ENCODE data around the gene RFPL4AL1. TPM values are rescaled to one million over a fixed set of nuclear protein-coding genes. Genes with fewer than 3 reads are reported as not detected.

The RFPL4AL1 gene
- total RNA-seq, 1 experiment from 2014 or later: not detected

DNA sequence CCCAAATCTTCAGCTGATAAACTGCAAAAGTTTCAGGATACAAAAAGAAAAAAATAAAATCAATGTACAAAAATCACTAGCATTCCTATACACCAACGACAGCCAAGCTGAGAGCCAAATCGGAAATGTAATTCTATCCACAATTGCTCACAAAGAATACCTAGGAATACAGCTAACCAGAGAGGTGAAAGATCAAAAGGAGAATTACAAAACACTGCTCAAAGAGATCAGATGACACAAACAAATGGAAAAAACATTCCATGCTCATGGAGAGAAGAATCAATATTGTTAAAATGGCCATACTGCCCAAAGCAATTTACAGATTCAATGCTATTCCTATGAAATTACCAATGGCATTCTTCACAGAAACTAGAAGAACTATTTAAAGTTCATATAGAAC is 33.4 kb downstream of the RFPL4AL1 start:
- no peak overlapping the region for H3K18ac ChIP-seq (ENCODE audit: insufficient read length, low read depth, low read length)
- H2AFZ ChIP-seq (ENCODE audit: low read length): no peak overlapping the region
- Mint-ChIP-seq H3K4me3 (no peak overlapping the region), H3K4me1 (no peaks in the 10 kb centered on the region), H3K9me3 (peaks cover 90 to 97% of the 10 kb centered on the region in 2 experiments), H3K36me3 (ENCODE audit: insufficient read depth in 1 of 3, low read depth in 3 of 3) (peaks cover 5 to 48% (median 13%) of the 10 kb centered on the region in 3 experiments; a peak in 6 of 7 replicates), H3K27ac (no peak overlapping the region), H3K27me3 (ENCODE audit: low read depth) (peaks cover 4% of the 10 kb centered on the region)
- no peaks in the 10 kb centered on the region for H3K27me3 ChIP-seq (ENCODE audit: insufficient read depth, low read length)
- TF ChIP-seq, protein P1, sequence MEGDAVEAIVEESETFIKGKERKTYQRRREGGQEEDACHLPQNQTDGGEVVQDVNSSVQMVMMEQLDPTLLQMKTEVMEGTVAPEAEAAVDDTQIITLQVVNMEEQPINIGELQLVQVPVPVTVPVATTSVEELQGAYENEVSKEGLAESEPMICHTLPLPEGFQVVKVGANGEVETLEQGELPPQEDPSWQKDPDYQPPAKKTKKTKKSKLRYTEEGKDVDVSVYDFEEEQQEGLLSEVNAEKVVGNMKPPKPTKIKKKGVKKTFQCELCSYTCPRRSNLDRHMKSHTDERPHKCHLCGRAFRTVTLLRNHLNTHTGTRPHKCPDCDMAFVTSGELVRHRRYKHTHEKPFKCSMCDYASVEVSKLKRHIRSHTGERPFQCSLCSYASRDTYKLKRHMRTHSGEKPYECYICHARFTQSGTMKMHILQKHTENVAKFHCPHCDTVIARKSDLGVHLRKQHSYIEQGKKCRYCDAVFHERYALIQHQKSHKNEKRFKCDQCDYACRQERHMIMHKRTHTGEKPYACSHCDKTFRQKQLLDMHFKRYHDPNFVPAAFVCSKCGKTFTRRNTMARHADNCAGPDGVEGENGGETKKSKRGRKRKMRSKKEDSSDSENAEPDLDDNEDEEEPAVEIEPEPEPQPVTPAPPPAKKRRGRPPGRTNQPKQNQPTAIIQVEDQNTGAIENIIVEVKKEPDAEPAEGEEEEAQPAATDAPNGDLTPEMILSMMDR (conservative IDR thresholded peaks at IDR 0.05): no peak
- H3K4ac ChIP-seq (ENCODE audit: low read depth, low read length): no peak overlapping the region
- H2BK15ac ChIP-seq (ENCODE audit: low read depth, low read length): no peak overlapping the region
- no peak overlapping the region for H2BK12ac ChIP-seq (ENCODE audit: insufficient read length, low read depth, low read length)
- no peak overlapping the region for H3K27ac ChIP-seq (ENCODE audit: insufficient read length, low read depth, low read length)
- H3K4me2 ChIP-seq (ENCODE audit: insufficient read depth, insufficient read length, low read length): no peak overlapping the region
- H2BK20ac ChIP-seq (ENCODE audit: low read depth, low read length, poor library complexity, severe bottlenecking): no peak overlapping the region
- no peak overlapping the region for H4K5ac ChIP-seq (ENCODE audit: insufficient read length, low read depth, low read length)
- H4K20me1 ChIP-seq (ENCODE audit: control insufficient read depth, insufficient read depth, insufficient read length): no peaks in the 10 kb centered on the region
- no peak overlapping the region for H4K8ac ChIP-seq (replicated peaks; ENCODE audit: insufficient read length, low read depth, low read length)
- no peak overlapping the region for H3K23ac ChIP-seq (ENCODE audit: insufficient read length, low read depth, low read length)
- no peaks in the 10 kb centered on the region for H3K79me1 ChIP-seq (ENCODE audit: insufficient read depth, low read depth, low read length, poor library complexity, severe bottlenecking)
- peaks cover 96% of the 10 kb centered on the region for H3K9me3 ChIP-seq (ENCODE audit: control insufficient read depth, low read depth, low read length)
- no CpG with 5 or more reads among the region's 2 CpGs for WGBS (ENCODE audit: extremely low coverage, insufficient read length, low lambda C conversion rate)
- H3K9ac ChIP-seq (ENCODE audit: extremely low read depth, insufficient read length, low read length): no peak overlapping the region
- no peak overlapping the region for H2BK5ac ChIP-seq (ENCODE audit: insufficient read length, low read length)
- DNase-seq: no peak
- H2BK120ac ChIP-seq (ENCODE audit: low read depth, low read length, poor library complexity, severe bottlenecking): no peak overlapping the region
- H3K14ac ChIP-seq (ENCODE audit: insufficient read depth, low read length): no peak overlapping the region
- H3K4me1 ChIP-seq (ENCODE audit: insufficient read depth, low read length): no peaks in the 10 kb centered on the region
- H3T11ph ChIP-seq (ENCODE audit: low read length): no peak overlapping the region
- H3K79me2 ChIP-seq (ENCODE audit: insufficient read depth, low read length): no peaks in the 10 kb centered on the region
- no peak overlapping the region for H3K56ac ChIP-seq (ENCODE audit: insufficient read length, low read depth, low read length)
- H4K91ac ChIP-seq (ENCODE audit: insufficient read length, low read depth, low read length): no peak overlapping the region
- no peak overlapping the region for H2AK5ac ChIP-seq (ENCODE audit: insufficient read length, low read length)
- H3K23me2 ChIP-seq (ENCODE audit: insufficient read length, low read depth, low read length, poor library complexity, severe bottlenecking): no peaks in the 10 kb centered on the region

Measured in H9 (cell line).